Vagina (tissue), 2 donors: ENCODE data around the gene EPO.

Experiments
- CTCF ChIP-seq, 3 experiments: fragments of 450-650 bp in 2 of 3; fragments of 200-600 bp in 1 of 3; sonication (generic) in 1 of 3; IDR thresholded peaks; one replicate each; pipeline ENCODE4 v1.5.1; 2017 to 2019; ENCODE audit warnings: antibody characterized with exemption in 3 of 3, mild to moderate bottlenecking in 2 of 3, moderate library complexity in 2 of 3
- POLR2A ChIP-seq, 2 donors: fragments of 450-650 bp; IDR thresholded peaks; one replicate each; pipeline ENCODE4 v1.6.1; 2017; ENCODE audit warnings: antibody characterized with exemption in 2 of 2, mild to moderate bottlenecking in 2 of 2, moderate library complexity in 2 of 2

- TF ChIP-seq CTCF (IDR thresholded peaks at IDR 0.05) (no peak), POLR2A (IDR thresholded peaks at IDR 0.05) (no peak)
Measured at GRCh38 chr7:100688326-100688860, 31.9 kb upstream of the EPO start.
